NCI-H2196 (cell line): Measurements from ENCODE around the gene MBNL1.

Experiments
- DNase-seq: peaks from one replicate; lab custom pipeline; 2025; ENCODE audit not compliant: unreplicated experiment; lab: John Stamatoyannopoulos, UW

Gene MBNL1

DNA sequence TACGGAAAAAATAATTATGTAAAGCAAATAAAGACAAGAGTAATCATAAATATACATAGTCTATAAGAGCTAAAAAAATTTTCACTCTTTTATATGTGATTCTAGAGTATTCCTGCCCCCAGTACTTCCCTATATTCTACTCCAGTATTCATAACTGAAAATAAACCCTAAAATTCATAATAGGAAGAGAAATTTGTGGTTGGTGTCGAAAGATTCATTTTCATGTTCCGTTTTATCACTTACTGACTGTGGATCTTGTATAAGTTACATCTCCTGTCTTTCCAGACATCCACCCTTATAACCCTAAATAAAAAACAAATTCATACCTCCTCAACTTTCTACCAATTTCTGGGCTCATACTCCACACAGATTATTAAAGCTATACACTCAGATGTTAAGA is 16.0 kb upstream of the MBNL1 start:
- DNase-seq, result no peak

DNA sequence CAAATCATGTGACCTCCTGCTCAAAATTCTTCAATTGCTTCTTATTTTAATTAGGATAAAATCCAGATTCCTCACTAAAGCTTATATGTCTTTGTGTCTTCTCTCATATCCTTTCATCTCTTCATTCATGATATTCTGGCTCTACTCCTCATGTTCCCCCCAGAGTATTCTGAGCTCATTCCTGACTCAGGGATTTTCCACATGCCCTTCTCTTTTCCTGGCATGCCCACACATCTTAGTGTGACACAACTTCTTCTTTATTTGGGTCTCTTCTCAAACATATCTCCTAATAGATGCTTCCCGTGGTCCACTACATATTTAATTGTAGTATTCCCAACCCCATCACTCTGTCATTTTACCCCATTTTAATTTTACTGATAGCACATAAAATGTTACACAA is 15.2 kb upstream of the MBNL1 start:
- no peak for DNase-seq

DNA sequence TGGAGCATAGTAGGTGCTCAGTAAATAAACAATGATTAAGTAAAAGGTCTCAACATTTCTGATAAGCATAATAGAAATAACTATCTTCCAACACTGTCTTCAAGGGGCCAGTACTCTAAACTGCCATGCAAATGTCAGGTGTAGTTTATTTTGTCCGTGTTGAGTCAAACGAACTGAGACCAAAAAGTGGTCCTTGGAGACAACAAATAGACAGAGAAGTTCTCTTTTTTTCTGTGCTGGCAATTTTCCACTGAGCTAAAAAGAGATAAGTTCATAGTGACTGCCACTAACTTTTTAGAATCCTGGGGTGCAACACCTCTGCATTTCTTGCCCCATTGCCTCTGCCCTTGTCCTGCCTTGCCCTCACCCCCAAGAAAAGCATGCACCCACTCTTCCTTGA is 14.7 kb upstream of the MBNL1 start:
- no peak for DNase-seq

DNA sequence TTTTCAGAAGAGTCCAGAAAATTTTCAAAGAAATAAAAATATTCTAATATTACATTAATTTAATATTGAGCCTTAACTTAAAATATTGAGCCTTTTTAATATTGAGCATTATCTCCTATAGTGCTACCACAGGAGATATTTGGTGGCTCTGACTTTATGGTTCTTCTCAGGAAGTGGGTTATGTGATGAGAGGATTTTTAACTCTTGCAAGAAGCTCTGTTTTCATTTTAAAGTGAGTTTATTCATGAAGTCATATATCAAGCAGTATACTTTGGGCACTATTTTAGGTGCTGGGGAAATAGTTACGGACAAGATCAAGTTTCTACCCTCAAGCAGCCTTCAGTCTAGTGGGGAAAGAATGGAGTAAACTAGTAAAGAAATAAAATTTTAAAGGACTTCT is 13.4 kb upstream of the MBNL1 start:
- no peak for DNase-seq

DNA sequence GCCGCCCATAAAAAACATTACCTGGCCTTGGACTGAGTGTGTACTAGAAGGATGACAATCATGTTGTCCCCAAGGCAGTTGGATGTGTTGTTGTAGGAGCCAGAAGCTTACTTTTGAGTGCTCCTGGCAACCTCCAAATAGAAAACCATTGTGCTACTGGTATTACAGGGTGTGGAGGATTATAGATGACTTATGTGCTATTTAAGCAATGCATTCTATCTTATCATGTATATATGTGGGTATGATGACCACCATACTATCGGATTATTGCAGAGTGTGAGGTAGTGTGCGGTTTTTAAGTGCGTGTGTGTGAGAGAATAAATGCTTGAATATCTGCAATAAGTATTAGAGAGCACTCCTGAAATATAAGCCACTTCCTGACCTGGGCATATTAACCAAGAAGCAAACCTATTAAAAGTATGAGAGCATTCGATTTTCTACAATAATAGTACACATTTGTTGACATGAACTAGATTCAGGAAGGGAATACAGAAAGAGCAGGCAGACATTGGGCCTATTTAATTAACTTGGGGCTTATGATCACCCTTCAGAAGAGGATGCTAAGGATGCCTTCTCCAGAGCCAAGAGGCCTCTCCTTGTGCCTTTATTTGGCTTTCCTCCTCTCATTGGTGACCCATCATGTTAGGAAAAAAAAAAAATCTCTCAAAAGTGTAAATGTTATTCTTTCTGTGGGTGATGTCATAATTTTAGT is 11.7 kb upstream of the MBNL1 start:
- DNase-seq, result no peak

DNA sequence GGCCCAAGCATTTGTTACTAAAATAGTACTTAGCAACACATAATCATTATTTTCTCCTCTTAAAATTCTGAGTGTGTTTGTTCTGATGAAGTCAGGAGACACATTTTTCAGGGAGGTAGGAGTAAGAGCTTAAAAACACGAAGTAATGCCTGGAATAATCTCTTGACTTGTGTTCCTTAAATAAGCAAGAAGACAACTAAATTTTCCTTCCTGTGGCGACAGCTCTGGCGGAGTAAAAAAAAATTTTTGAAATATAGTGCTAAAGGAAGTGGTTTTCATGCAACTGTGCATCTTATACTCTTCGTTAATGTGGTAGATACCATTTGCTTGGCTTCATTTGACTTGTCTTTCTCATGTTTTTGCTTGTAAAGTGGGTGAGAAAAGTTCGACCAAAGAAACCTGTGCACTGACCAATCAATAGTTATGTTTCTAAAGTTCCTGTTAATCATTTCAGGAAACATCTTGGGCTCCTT is 11.1 kb upstream of the MBNL1 start:
- no peak for DNase-seq

DNA sequence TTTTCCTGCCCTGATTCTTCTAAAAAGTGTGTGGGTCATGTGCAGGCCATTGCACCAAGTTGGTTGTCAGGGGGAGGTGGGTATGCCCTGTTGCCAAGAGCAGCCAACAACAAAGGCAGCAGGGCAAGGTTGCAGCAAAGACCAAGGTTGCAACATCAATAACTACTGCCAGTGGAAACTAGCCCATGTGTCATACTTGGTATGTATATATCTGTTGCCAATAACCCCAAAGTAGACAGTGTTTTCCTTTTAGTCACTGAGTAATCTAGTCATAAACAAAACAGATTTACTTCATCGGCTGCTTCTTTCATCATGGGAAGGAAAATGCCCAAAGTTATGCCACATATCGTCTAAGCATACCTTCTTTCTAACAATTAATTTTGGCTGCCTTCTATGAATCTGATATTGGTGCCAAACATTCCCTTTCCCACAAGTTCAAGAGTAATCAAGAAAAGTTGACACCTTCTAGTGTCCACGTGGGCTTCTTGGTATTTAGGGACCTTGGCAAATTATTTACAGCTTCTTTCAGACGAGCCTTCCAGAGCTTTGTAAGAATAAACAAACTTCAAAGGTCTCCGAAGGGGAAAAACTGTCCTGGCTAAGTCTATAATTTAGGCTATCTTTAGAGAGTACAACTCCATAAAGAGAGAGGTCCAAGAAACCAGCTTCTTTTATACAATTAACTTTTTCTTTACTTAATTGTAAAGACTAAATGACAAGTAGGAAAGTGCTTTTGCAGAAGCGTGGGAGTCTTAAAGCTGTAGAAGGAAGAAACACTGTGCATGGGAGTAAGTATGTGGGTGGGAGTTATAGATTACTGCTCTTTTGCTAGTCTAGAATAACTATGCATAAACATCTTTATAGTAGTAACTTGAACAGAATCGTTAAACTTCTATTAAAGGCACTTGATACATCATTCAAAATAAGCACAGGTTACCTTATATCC is 10.0 kb upstream of the MBNL1 start:
- DNase-seq, result no peak

DNA sequence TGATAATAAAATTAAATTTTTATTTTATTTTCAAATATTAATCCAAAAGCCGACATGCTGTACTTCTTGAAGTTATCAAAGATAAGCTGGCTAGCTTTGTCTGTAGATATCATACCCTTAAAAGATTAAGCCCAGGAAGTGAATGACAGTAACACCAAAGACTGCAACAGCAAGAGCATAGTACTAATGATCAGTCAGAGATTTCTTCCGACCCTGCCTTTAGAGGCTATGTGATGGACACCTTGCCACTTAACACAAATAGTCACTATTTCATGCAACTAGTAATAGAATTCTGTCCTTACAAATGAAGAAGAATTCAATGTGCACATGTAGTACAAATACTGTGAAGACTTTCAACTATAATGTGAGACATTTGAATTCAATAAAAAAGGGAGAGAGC is 9.3 kb upstream of the MBNL1 start:
- DNase-seq, result no peak

DNA sequence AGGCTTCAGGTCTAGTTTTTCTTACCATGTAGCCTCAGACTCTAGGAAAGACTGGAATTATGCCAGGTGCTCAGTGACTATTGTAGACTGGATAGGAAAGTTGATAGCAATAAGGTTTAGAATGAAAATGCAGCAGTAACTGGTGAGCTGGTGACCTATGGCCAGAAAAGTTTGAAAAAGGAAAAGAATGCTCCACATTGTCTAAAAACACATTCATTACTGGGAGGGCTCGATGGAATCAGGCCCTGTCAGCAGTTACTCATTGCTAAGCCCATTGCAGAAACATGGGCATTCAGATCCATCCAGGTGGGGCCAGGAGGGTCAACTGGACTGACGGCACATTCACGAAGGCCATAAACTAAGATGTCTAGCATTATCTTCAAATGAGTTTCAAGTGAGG is 8.7 kb upstream of the MBNL1 start:
- DNase-seq, result no peak

DNA sequence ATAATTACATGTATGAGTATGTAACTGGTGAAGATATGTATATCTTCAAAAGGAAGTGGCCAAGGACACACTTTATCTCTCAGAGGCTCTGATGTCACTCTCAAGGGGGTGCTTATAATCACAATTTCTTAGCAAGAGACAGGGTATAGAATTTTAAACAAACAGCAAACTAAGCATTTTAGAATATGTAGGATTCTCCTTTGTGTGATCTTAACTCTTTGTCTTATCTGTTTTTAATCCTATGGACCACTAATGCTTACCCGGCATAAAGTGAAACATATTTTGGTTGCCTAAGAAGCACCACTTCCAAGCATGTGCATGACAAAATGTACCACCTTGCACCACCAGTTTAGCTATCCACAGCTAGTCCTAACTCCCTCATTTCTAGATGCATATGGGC is 8.2 kb upstream of the MBNL1 start:
- DNase-seq, result no peak

DNA sequence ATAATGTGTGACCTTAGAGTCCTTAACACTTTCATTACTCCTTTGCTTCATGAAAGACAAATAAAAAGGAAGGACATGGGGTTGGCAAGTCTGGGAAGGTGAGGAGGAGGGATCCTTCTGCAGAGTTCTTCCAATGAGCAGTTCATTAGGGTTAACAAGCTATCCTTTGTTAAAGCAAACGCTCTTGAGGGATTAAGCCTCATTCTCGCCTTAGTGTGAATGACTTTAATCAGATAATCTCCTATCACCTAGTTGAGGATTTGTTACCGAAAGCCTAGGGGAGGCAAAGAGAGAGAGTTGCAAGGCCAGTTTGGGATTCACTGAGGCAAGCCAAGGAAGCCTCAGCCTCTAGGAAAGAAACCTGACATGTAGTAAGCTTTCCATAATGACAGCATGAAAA is 7.4 kb upstream of the MBNL1 start:
- DNase-seq, result no peak

DNA sequence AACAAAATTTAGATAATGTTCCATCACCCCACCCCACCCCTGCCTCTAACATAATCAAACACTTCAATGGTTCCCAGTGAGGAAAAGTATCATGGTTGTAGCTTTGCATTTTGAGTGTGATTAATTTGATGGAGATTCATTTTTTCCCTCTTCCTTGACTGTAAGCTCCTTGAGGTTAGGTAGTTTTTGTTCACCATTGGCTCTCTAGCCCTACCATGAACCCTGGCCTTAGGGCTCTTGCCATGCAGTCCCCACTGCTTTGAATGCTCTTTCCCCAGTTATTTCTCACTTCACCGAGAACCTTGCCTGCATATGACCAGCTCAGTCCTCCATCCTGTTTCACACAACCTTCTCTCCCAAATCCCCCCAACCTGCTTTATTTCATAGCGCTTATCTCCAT is 5.0 kb upstream of the MBNL1 start:
- DNase-seq, result no peak

DNA sequence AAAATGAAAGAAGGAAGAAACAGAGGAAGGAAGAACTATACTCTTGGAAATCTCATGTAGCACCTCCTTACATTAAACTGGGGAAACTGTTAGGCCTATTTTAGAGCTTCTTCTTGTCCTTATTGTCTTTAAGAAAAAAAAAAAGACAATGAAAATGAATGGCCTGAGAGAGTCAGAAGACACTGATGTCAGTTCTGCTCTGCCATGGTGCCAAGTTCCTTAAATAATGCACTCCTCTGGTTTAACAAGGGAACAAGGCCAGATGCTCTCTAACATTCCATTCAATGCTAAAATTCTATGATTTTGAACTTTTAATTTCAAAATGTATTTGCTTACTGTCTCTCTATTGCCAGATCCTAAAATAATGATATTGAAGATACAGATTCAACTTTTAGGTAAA is 4.4 kb upstream of the MBNL1 start:
- DNase-seq, result no peak

DNA sequence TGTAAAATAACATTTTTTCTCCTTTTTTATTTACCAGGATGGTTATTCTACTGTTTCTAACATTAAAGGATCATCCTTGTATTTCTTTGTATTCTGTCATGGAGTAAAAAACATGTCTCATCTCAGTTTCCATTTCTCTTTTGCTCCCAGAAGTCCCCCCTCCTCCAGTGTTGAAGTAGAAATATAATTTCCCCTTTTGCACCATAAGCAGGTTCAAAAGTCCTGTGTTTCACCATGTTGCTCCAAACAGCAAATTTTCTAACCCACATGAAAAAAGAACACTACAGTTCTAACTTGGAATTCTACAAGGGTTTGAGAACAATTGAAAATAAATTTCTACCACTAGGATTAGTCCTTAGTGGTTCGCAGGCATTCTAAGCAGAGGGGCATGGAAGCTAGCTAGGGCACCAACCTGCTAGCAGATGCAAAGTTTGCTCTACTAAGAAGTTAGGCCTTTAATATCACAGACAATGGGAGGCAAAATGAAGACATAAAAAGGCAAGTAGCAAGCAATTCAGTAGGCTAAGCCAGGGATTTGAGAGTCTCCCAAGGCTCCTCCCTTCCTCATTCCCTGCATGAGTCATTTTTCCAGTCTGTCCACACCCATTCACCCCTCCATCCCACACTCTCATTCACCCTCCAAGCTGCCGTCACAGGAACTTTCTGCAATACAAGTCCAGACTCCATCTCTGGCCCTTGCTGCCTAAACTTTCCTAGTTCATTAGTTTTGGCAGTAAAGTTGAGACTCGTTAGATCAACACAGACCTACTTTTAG is 2.3 kb upstream of the MBNL1 start:
- DNase-seq, result no peak

DNA sequence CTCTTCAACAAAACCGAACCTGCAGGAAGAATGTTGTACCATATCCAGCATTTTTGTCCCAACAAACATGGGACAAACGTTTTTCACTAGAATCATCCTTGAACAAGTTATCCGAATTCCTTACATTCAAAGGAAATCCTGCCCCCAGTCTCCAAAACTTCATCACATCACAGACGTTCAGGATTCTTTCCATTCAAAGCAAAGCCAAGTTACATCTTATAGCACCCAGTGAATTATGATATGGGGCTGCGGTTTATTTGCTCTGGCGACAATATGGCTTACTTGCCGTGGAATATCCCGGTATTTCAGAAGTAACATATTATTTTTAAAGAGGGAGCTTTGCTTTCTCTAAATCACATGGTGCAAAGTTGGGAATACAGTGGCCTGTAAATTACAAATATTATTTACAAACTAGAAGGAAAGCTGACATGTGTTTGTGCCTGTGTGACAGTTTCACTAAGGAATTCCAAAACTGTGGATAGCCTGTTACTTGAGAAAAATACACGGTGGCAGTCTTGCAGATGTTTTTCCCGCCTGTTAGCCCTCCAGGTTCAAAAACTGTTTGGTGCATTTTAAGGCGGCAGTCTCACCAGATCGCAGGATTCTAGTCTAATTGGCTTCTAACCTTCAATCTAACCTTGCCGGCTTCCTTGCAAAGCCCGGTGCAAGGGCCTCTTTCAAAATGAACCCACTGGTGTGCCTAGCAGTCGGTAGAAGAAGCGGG is 736 bp upstream of the MBNL1 start:
- DNase-seq, result no peak

DNA sequence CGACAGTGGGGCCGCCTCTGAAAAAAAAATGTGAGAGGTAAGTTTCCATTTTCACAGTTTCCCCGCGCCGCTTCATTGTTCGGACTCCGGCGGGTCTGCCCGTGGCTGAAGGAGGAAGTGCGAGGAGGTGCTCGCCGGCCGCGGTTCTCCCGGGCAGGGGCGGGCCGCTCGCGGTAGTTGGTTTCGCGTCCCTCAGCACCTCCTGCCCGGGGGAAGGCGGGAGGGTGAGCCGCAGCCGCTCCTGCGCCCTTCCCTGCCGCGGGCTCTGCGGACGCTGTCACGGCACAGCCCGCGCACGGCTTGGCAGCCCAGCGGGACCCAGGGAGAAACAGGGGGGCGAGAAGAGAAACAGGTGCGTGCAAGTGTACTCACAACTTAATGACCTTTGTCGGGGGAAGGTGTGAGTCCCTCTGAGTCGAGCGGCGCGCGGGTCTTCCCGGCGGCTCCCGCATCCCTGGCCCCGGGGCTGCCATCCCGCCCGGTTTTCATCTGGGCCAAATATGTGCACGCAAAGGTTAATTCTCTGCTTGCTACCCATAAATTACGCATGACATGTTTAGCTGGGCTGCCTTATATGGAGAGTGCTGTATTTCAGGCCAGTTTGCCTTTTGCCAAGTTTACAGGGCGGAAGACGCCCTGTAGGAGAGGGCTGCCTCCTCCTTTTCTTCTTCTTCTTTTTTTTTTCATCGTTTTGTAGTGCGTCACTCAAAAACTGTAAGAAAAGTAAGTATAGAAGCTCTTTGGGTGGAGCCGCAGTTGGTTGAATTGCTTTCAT is 514 bp downstream of the MBNL1 start:
- peak; percentile 83 for DNase-seq

DNA sequence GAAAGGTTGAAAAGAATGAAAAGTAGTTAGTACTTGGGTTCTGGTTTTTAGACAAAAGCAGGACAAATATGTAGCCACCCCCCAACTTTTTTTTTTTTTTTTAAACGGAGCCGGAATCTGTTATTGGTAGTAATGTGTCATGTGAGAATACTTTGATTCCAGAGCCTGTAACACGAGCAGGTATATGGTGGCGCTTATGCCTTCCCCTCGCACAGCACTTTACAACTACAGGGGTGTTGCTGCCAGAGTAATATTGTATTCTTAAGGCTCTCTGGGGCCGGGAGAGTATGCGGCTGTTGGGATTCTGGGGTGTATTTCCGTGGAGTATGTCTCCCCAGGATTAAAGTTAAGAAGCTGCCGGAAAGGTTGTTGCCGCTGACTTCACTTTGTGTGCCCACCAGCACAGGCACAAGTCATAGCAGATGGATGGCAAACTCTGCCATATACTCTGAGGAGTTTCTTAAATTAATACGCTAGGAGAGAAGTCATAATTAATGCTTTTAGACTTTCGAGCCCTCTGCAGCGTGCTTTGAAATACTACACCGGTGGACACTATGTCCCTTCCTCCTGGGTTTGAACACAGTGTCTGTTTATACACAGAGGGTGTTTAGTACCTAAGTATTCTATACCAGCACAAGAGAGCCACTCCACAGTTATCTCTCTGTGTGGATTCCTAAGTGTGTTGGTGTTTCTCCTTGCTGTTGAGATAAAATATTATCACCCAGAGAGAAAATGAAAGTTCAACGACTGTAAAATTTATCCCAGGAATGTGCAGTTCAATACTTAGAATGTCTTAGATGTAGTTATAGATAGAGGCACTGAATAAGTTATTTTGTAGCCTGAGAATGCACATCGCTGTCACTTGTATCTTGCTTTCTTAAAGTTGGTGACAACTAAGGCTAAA is 1.4 kb downstream of the MBNL1 start:
- DNase-seq, result no peak

DNA sequence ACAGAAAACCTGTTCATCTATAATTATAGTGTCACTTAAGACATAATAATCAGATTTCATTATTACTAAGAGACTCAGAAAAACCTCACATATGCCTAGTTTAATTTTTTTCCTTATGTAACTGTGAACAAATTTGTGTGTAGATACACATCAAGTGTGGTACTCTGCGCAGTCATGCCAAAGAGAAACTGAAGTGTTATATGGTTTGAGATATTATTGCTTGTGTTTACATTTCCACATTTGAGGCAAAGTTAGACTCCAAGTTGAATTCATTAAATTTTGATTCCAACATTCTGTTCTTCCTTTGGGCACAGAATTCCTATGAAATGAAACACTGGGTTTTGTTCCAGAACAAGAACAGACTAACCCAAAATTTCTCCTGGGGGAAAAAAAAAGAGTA is 2.2 kb downstream of the MBNL1 start:
- no peak for DNase-seq
